HUES48 (cell line): ENCODE results near the gene GPATCH1.

Experiments
- H3K27ac ChIP-seq: one replicate; pipeline ENCODE4 v1.7.0; 2013; ENCODE audit warnings: low read depth, low read length, inconsistent platforms
- H3K27me3 ChIP-seq: 2 replicates; pipeline ENCODE4 v1.6.1; 2013; ENCODE audit warnings: mild to moderate bottlenecking, low read length; ENCODE audit not compliant: control insufficient read depth, insufficient read depth
- H3K36me3 ChIP-seq: 2 replicates; pipeline ENCODE4 v1.6.1; 2013; ENCODE audit warnings: low read length; ENCODE audit not compliant: control insufficient read depth, insufficient read depth
- H3K4me1 ChIP-seq: 2 replicates; pipeline ENCODE4 v1.6.1; 2013; ENCODE audit warnings: mild to moderate bottlenecking, low read length; ENCODE audit not compliant: control insufficient read depth, insufficient read depth
- H3K4me3 ChIP-seq: 2 replicates; pipeline ENCODE4 v1.5.1; 2013; ENCODE audit warnings: mild to moderate bottlenecking, low read depth, low read length
- H3K9ac ChIP-seq: 2 replicates; pipeline ENCODE4 v1.6.1; 2013; ENCODE audit warnings: mild to moderate bottlenecking, low read depth, low read length, moderate library complexity
- H3K9me3 ChIP-seq: 2 replicates; pipeline ENCODE4 v1.6.1; 2013; ENCODE audit warnings: low read length; ENCODE audit not compliant: control insufficient read depth, insufficient read depth

Gene GPATCH1

DNA sequence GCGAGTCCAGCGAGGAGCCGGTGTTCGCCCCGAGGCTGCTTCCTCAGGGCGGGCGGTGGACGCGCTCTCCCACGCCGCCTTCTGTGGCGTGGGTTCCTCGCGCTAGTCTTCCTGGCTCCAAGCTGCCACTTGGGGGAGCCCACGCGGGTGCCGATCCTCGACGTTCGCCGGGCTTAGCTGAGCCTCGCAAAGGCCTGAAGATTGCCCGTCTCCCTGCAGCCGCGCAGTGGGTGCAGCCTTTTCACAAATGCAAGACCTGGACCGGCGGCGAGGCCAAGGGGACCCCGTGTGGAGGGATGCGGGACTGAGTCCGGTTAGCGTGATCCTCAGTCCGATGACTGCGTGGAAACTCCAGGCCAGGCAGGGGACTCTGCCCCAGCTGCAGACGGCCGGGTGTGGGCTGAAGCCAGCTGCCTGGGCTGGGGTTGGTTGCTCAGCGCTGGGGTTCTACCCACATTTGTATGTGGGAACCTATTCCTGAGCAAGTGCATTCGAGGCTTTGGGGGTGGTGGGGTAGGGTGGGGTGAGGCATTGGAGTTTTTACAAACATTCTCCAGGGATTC lies 96.5 kb downstream of the GPATCH1 start:
- peak overlapping the region; percentile 26 for H3K27ac ChIP-seq
- no peaks in the 10 kb centered on the region for H3K9me3 ChIP-seq
- H3K36me3 ChIP-seq, result no peaks in the 10 kb centered on the region
- no peaks in the 10 kb centered on the region; the same call in 1 of the 2 replicates for H3K4me1 ChIP-seq
- H3K4me3 ChIP-seq, result peak overlapping the region; percentile 72
- no peak overlapping the region for H3K9ac ChIP-seq
- peaks cover 4% of the 10 kb centered on the region; the same call in 1 of the 2 replicates for H3K27me3 ChIP-seq
